SU-DHL-6 (cell line): Measurements from ENCODE around the gene DCBLD2.

ENCODE experiments used
- H2AFZ ChIP-seq: fragments of 200-600 bp; sonication (generic); 2 replicates; pipeline ENCODE4 v1.6.1; 2014; ENCODE audit warnings: low read depth, mild to moderate bottlenecking, moderate library complexity, mixed read lengths, antibody characterized with exemption, low read length; ENCODE audit not compliant: severe bottlenecking
- H3F3A ChIP-seq: fragments of 200-600 bp; shearing (Covaris generic); 2 replicates; pipeline ENCODE4 v1.6.0; 2016; ENCODE audit warnings: antibody characterized with exemption, mild to moderate bottlenecking; ENCODE audit not compliant: insufficient read depth
- H3K27ac ChIP-seq: fragments of 200-600 bp; sonication (generic); 2 replicates; pipeline ENCODE4 v1.5.1; 2016; ENCODE audit warnings: low read depth, mild to moderate bottlenecking, low read length, moderate library complexity, mixed read lengths
- H3K27me3 ChIP-seq: fragments of 200-600 bp; sonication (generic), shearing (Covaris generic); 2 replicates; pipeline ENCODE4 v1.6.0; 2014; ENCODE audit warnings: mild to moderate bottlenecking, low read length
- H3K36me3 ChIP-seq: fragments of 200-600 bp; sonication (generic); 2 replicates; pipeline ENCODE4 v1.6.1; 2014; ENCODE audit warnings: mild to moderate bottlenecking, low read length, mixed read lengths
- H3K4me2 ChIP-seq: fragments of 300-600, 200-600 bp; shearing (Covaris generic), sonication (generic); 2 replicates; pipeline ENCODE4 v1.6.0; 2014; ENCODE audit warnings: low read length, low read depth, mild to moderate bottlenecking; ENCODE audit not compliant: poor library complexity, severe bottlenecking
- H3K4me3 ChIP-seq: fragments of 200-600 bp; sonication (generic); 2 replicates; pipeline ENCODE4 v1.5.1; 2014; ENCODE audit warnings: antibody characterized with exemption, low read length, mild to moderate bottlenecking, mixed read lengths; ENCODE audit not compliant: insufficient read depth, poor library complexity, severe bottlenecking
- H3K79me2 ChIP-seq: fragments of 200-600 bp; sonication (generic); 2 replicates; pipeline ENCODE4 v1.6.1; 2014; ENCODE audit warnings: mild to moderate bottlenecking, low read length, moderate library complexity; ENCODE audit not compliant: insufficient read depth
- H3K9ac ChIP-seq: fragments of 200-600 bp; sonication (generic); 2 replicates; pipeline ENCODE4 v1.7.0; 2014; ENCODE audit warnings: mild to moderate bottlenecking, low read length
- H3K9me2 ChIP-seq: fragments of 200-600 bp; sonication (generic); replicated peaks from 2 replicates; pipeline ENCODE4 v1.6.1; 2014; ENCODE audit warnings: low read length; ENCODE audit not compliant: insufficient read depth
- H3K9me3 ChIP-seq: fragments of 200-600 bp; sonication (generic); 2 replicates; pipeline ENCODE4 v1.6.1; 2014; ENCODE audit warnings: low read length, mixed read lengths; ENCODE audit not compliant: insufficient read depth
- H4K20me1 ChIP-seq: fragments of 200-600 bp; sonication (generic); 2 replicates; pipeline ENCODE4 v1.6.1; 2014; ENCODE audit warnings: low read depth, mild to moderate bottlenecking, antibody characterized with exemption, low read length, moderate library complexity, mixed read lengths
- CTCF ChIP-seq: fragments of 200-600 bp; sonication (generic); IDR thresholded peaks from one replicate; pipeline ENCODE4 v1.5.1; 2017; ENCODE audit warnings: antibody characterized with exemption, mild to moderate bottlenecking, low read length, moderate library complexity; ENCODE audit not compliant: insufficient read depth, poor library complexity, severe bottlenecking
- EZH2phosphoT487 ChIP-seq: fragments of 200-600 bp; sonication (generic), shearing (Covaris generic); conservative IDR thresholded peaks from 2 replicates; pipeline ENCODE4 v1.6.1; 2018; ENCODE audit warnings: mild to moderate bottlenecking, antibody characterized with exemption, low read length, moderate library complexity, mixed read lengths

Gene DCBLD2

DNA sequence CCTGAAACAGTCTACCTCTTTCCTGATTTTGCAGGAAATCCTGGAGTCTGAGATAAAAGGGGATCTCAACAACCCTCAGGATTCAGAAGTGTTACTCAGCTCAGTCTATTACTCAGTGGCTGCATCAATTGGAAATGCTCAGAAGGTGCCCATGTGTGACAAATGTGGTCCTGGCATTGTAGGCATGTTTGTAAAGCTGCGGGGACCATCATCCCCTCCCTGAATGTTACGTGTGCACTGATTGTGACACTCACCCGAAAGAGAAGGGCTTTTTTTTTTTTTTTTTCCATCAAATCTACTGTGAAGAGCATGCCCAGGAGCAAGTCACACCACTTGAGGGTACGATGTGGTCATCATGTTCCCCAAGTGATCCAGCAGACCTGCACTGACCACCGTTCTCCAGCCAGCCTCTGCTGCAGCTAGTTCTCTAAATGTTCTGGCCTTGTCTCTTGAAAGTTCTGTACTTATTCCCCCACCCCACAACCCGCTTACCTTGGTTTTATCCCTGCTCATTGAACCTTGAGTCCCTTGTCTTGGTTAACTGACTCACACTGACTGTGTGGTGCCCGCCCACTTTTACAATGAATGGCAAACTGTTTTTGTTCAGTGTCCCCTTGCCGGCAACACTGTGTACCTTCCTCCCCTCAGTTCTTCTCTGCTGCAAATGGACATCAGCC is 118.5 kb downstream of the DCBLD2 start:
- no peak for TF ChIP-seq CTCF
- TF ChIP-seq EZH2phosphoT487: no peak
- no peaks in the 10 kb centered on the region for H3F3A ChIP-seq
- H4K20me1 ChIP-seq: no peaks in the 10 kb centered on the region

DNA sequence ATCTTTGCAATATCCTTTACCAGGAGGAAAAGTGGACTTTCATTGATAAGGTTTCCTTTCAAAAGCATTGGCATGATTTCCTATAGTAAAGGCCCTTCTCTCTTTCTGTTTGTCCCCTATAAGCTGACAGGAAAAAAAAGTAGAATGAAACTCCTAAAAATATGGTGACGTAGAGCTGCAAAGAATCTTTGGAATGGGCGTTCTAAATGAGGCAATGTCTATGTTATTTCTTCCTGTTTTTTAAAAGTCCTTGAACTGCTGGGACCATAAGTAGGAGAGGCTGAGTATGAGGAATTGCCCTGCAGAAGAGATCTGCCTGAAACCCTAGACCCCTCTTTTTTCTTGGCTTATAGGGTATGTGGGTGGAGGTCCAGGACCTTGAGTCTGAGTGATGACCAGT is 121.2 kb downstream of the DCBLD2 start:
- Histone ChIP-seq H3K27ac (no peak overlapping the region), H3K4me3 (no peak overlapping the region), H3K4me2 (no peak overlapping the region), H3K27me3 (no peaks in the 10 kb centered on the region), H3K79me2 (no peaks in the 10 kb centered on the region), H4K20me1 (no peaks in the 10 kb centered on the region), H3K36me3 (no peaks in the 10 kb centered on the region), H3K9ac (no peak overlapping the region), H3F3A (no peaks in the 10 kb centered on the region), H3K9me2 (no peaks in the 10 kb centered on the region), H3K9me3 (no peaks in the 10 kb centered on the region), H2AFZ (no peak overlapping the region)
- no peak for TF ChIP-seq EZH2phosphoT487
- no peak for TF ChIP-seq CTCF

More for the DNA sequence above, 118.5 kb downstream of the DCBLD2 start:
- Histone ChIP-seq H3K4me3 (no peak overlapping the region), H3K4me2 (no peak overlapping the region), H3K36me3 (no peaks in the 10 kb centered on the region), H2AFZ (no peak overlapping the region), H3K79me2 (no peaks in the 10 kb centered on the region), H3K27ac (no peak overlapping the region), H3K27me3 (no peaks in the 10 kb centered on the region), H3K9me3 (no peaks in the 10 kb centered on the region), H3K9ac (no peak overlapping the region), H3K9me2 (no peaks in the 10 kb centered on the region)

GRCh38 chr3:98779541-98780335 is 121.8 kb downstream of the DCBLD2 start:
- no peaks in the 10 kb centered on the region for H3F3A ChIP-seq
- H2AFZ ChIP-seq: no peak overlapping the region
- no peaks in the 10 kb centered on the region for H3K9me3 ChIP-seq
- no peaks in the 10 kb centered on the region for H3K9me2 ChIP-seq
- no peak overlapping the region for H3K9ac ChIP-seq
- no peaks in the 10 kb centered on the region for H3K36me3 ChIP-seq
- no peaks in the 10 kb centered on the region for H3K27me3 ChIP-seq
- H3K4me3 ChIP-seq: no peak overlapping the region
- no peak overlapping the region for H3K4me2 ChIP-seq
- H3K79me2 ChIP-seq: no peaks in the 10 kb centered on the region
- no peaks in the 10 kb centered on the region for H4K20me1 ChIP-seq
- TF ChIP-seq EZH2phosphoT487 (no peak), CTCF (no peak)
- H3K27ac ChIP-seq: no peak overlapping the region
